Measurements from ENCODE around the gene KIF13A. TPM values are rescaled to one million over a fixed set of nuclear protein-coding genes. Genes with fewer than 3 reads are reported as not detected.
A peak's percentile ranks its signal among the peaks of the same experiment; 100 is the strongest.

Gene KIF13A
- total RNA-seq, 1 donor from 2014 or later = 54.4 TPM

DNA sequence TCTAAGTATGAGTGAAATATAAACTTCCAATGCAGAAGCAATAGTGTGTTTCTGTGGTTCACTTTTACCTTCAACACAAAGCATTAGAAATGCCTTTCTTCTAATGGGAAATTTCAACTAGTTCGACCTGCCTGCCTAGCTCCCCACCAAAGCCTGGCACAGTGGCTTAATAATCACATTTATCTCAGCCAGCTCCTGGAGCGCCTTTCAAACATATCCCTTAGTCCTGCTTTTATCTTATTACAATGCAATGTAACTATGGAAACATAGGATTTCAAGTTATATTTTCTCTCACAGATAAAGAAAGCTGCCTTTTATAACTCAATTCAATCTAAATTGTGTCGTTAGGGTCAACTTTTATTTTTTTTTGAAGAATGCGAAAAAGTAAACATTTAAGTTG is 53.7 kb downstream of the KIF13A start:
- Mint-ChIP-seq H3K36me3 (peaks cover under 1% of the 10 kb centered on the region), H3K4me1 (peaks cover 66% of the 10 kb centered on the region), H3K27ac (peak overlapping the region; percentile 79), H3K4me3 (peak overlapping the region; percentile 10), H3K27me3 (ENCODE audit: low read depth) (no peaks in the 10 kb centered on the region), H3K9me3 (no peaks in the 10 kb centered on the region)
- DNase-seq (ENCODE audit: low spot score in 2 of 2, unreplicated experiment in 2 of 2) = no peak
- TF ChIP-seq CTCF (IDR thresholded peaks at IDR 0.05; ENCODE audit: unreplicated experiment) = no peak

GRCh38 chr6:17932330-17932852 is 55.0 kb downstream of the KIF13A start:
- DNase-seq (ENCODE audit: low spot score in 2 of 2, unreplicated experiment in 2 of 2) = no peak
- H3K4me1 Mint-ChIP-seq = peaks cover 74% of the 10 kb centered on the region
- H3K36me3 Mint-ChIP-seq = no peaks in the 10 kb centered on the region
- H3K9me3 Mint-ChIP-seq = no peaks in the 10 kb centered on the region
- H3K27me3 Mint-ChIP-seq (ENCODE audit: low read depth) = no peaks in the 10 kb centered on the region
- H3K27ac Mint-ChIP-seq = peak overlapping the region; percentile 68
- no peak overlapping the region for H3K4me3 Mint-ChIP-seq
- TF ChIP-seq CTCF (IDR thresholded peaks at IDR 0.05; ENCODE audit: unreplicated experiment) = no peak

GRCh38 chr6:17931227-17931626 is 56.2 kb downstream of the KIF13A start:
- Mint-ChIP-seq H3K27me3 (ENCODE audit: low read depth) (no peaks in the 10 kb centered on the region), H3K36me3 (no peaks in the 10 kb centered on the region), H3K27ac (no peak overlapping the region), H3K4me1 (peaks cover 63% of the 10 kb centered on the region), H3K9me3 (no peaks in the 10 kb centered on the region), H3K4me3 (no peak overlapping the region)
- TF ChIP-seq CTCF (IDR thresholded peaks at IDR 0.05; ENCODE audit: unreplicated experiment) = no peak
- DNase-seq (ENCODE audit: low spot score in 2 of 2, unreplicated experiment in 2 of 2) = no peak

GRCh38 chr6:17930321-17930993 is 57.0 kb downstream of the KIF13A start:
- Mint-ChIP-seq H3K4me1 (peaks cover 58% of the 10 kb centered on the region), H3K27ac (peak overlapping the region; percentile 95)
- no peak for TF ChIP-seq CTCF (IDR thresholded peaks at IDR 0.05; ENCODE audit: unreplicated experiment)

DNA sequence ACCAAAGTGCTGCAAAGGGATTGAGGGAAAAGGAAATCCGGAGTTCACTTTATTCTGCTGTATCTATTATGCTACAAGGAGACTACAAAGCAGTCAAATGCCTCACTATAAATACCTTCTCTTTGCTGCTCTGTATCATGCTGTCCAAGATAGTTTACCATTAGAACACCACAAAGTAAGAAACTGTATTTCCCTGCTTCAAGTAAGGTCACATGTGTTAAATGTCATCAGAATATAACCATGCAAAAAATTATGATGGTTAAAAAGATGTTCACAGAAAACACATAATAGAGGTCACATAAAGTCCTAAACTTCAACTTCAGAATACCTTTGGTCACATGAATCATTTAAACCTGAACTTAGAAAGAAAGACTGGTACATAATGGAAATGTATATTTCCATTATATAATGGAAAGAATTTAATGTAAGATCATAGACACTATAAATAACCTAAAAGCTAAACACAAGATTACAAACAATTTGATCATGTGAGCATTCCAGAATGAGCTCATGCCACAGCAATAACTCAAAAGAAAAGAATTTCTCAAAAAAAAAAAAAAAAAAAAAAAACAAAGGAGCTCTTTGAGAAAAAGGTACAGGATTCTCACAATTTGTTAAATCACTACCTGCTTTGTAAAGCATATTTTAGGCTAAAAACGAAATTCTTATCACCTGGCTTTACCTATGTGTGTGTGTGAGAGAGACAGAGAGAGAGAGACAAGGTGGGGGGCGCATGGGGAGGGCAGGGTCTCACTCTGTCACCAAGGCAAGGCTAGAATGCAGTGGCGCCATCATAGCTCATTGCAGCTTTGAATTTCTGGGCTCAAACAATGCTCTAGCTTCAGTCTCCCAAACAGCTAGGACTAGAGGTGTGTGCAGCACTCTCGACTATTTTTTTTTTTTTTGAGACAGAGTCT is 58.7 kb downstream of the KIF13A start:
- DNase-seq (ENCODE audit: low spot score in 2 of 2, unreplicated experiment in 2 of 2) = no peak
- no peaks in the 10 kb centered on the region for H3K36me3 Mint-ChIP-seq
- H3K27ac Mint-ChIP-seq = peak overlapping the region; percentile 95
- no peak overlapping the region for H3K4me3 Mint-ChIP-seq
- H3K27me3 Mint-ChIP-seq (ENCODE audit: low read depth) = no peaks in the 10 kb centered on the region
- H3K9me3 Mint-ChIP-seq = no peaks in the 10 kb centered on the region
- TF ChIP-seq CTCF (IDR thresholded peaks at IDR 0.05; ENCODE audit: unreplicated experiment) = no peak
- peaks cover 61% of the 10 kb centered on the region for H3K4me1 Mint-ChIP-seq

More at GRCh38 chr6:17930321-17930993, 57.0 kb downstream of the KIF13A start:
- H3K9me3 Mint-ChIP-seq = no peaks in the 10 kb centered on the region
- DNase-seq (ENCODE audit: low spot score in 2 of 2, unreplicated experiment in 2 of 2) = no peak
- no peaks in the 10 kb centered on the region for H3K36me3 Mint-ChIP-seq
- H3K4me3 Mint-ChIP-seq = no peak overlapping the region
- H3K27me3 Mint-ChIP-seq (ENCODE audit: low read depth) = no peaks in the 10 kb centered on the region

All from mesothelial cell of epicardium (in vitro differentiated cells).